ENCODE results near the gene FGF13. TPM values are rescaled to one million over a fixed set of nuclear protein-coding genes. Genes with fewer than 3 reads are reported as not detected.

FGF13 gene
- total and polyA plus RNA-seq, 2 of the 4 experiments (the other 2 are of a cell fraction) = 0.18 TPM; not detected in 1

- H3K4me3 ChIP-seq (ENCODE audit: insufficient read depth, low read depth, low read length) = no peak overlapping the region
- no peaks in the 10 kb centered on the region for H3K36me3 ChIP-seq (ENCODE audit: control insufficient read depth, insufficient read depth, low read length)
- ChIA-PET POLR2A (ENCODE audit: unreplicated experiment) (no interaction called here), CTCF (no interaction called here)
- H3K4me2 ChIP-seq (ENCODE audit: low read depth, low read length) = no peak overlapping the region
- H2AFZ ChIP-seq (replicated peaks; ENCODE audit: low read length, poor library complexity) = no peak overlapping the region
- H4K5ac ChIP-seq (ENCODE audit: low read depth, low read length) = no peak overlapping the region
- H3K4me1 ChIP-seq (ENCODE audit: control insufficient read depth, insufficient read depth, low read length) = no peaks in the 10 kb centered on the region
- no peak for ATAC-seq (ENCODE audit: low read depth)
- no peak overlapping the region for H2BK15ac ChIP-seq (ENCODE audit: low read depth, low read length)
- H3K14ac ChIP-seq (replicated peaks; ENCODE audit: low read depth, low read length) = no peak overlapping the region
- intact Hi-C loops (cut with micrococcal nuclease) (no loop called here), dilution Hi-C loops (cut with HindIII; ENCODE audit: low sequenced_read_pairs, unreplicated experiment) (no loop called here), in situ Hi-C loops (cut with MboI; ENCODE audit: low sequenced_read_pairs) (no loop called here)
- H3K27me3 ChIP-seq (ENCODE audit: control insufficient read depth, insufficient read depth, low read length) = no peaks in the 10 kb centered on the region
- H3K79me1 ChIP-seq (ENCODE audit: low read depth in 1 of 2, low read length in 2 of 2) = no peaks in the 10 kb centered on the region
- no peak overlapping the region for H4K8ac ChIP-seq (ENCODE audit: low read depth in 2 of 2, low read length in 2 of 2)
- H3K9me3 ChIP-seq (ENCODE audit: control insufficient read depth, insufficient read depth, low read length) = no peaks in the 10 kb centered on the region
- no peak overlapping the region for H3K27ac ChIP-seq (ENCODE audit: insufficient read depth, low read length)
- no peak overlapping the region for H2AK5ac ChIP-seq (ENCODE audit: low read depth, low read length)
- no CpG with 5 or more reads among the region's 1 CpG for WGBS, 2 experiments (ENCODE audit: extremely low coverage in 2 of 2, insufficient read length in 1 of 2)
- no peak overlapping the region for H3K56ac ChIP-seq (ENCODE audit: extremely low read depth, insufficient read depth, low read length)
- H2AK9ac ChIP-seq (replicated peaks; ENCODE audit: low read depth, low read length, poor library complexity) = no peak overlapping the region
- no peak overlapping the region for H2BK20ac ChIP-seq (ENCODE audit: low read depth, low read length)
- H4K91ac ChIP-seq (ENCODE audit: insufficient read depth, low read depth, low read length) = no peak overlapping the region
- no peak for DNase-seq
- no peak for TF ChIP-seq MXI1 (IDR thresholded peaks at IDR 0.05; ENCODE audit: borderline replicate concordance, low read depth, low read length)
- TF ChIP-seq SMC3 (IDR thresholded peaks at IDR 0.05; ENCODE audit: low read depth, low read length) = no peak
- no peak for TF ChIP-seq RAD21 (IDR thresholded peaks at IDR 0.05; ENCODE audit: low read length)
- no peak for TF ChIP-seq CEBPB (IDR thresholded peaks at IDR 0.05; ENCODE audit: low read depth, low read length)
- no peak for TF ChIP-seq CHD1 (IDR thresholded peaks at IDR 0.05; ENCODE audit: low read depth, low read length)
- TF ChIP-seq, protein P1, sequence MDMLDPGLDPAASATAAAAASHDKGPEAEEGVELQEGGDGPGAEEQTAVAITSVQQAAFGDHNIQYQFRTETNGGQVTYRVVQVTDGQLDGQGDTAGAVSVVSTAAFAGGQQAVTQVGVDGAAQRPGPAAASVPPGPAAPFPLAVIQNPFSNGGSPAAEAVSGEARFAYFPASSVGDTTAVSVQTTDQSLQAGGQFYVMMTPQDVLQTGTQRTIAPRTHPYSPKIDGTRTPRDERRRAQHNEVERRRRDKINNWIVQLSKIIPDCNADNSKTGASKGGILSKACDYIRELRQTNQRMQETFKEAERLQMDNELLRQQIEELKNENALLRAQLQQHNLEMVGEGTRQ (IDR thresholded peaks at IDR 0.05; ENCODE audit: low read depth, low read length) = no peak
- TF ChIP-seq ELK1 (IDR thresholded peaks at IDR 0.05; ENCODE audit: borderline replicate concordance, low read depth, low read length) = no peak
- TF ChIP-seq POLR2A (IDR thresholded peaks at IDR 0.05; ENCODE audit: low read depth, low read length) = no peak
- no peak for TF ChIP-seq FOS (IDR thresholded peaks at IDR 0.05; ENCODE audit: low read depth, low read length)
- no peak for TF ChIP-seq CTCF (conservative IDR thresholded peaks at IDR 0.05; ENCODE audit: low read depth, low read length)
- no peak for TF ChIP-seq MAZ (IDR thresholded peaks at IDR 0.05; ENCODE audit: borderline replicate concordance, low read depth, low read length)
- no peak for TF ChIP-seq RCOR1 (IDR thresholded peaks at IDR 0.05; ENCODE audit: insufficient replicate concordance, low read length)
- no peak for TF ChIP-seq RFX5 (IDR thresholded peaks at IDR 0.05; ENCODE audit: low read depth, low read length)
- no peak for TF ChIP-seq BHLHE40 (IDR thresholded peaks at IDR 0.05; ENCODE audit: low read depth, low read length)
- TF ChIP-seq NFE2L2 (IDR thresholded peaks at IDR 0.05; ENCODE audit: low read depth, low read length) = no peak
- no peak for TF ChIP-seq MAFK (IDR thresholded peaks at IDR 0.05; ENCODE audit: low read depth, low read length)
- H4K20me1 ChIP-seq (ENCODE audit: insufficient read depth, low read length) = no peaks in the 10 kb centered on the region
- no peak overlapping the region for H2BK120ac ChIP-seq (ENCODE audit: low read depth, low read length)
- H3K23ac ChIP-seq (ENCODE audit: low read depth, low read length) = no peak overlapping the region
- no peaks in the 10 kb centered on the region for H3K9me1 ChIP-seq (ENCODE audit: insufficient read depth, low read length)
- H3K4ac ChIP-seq (ENCODE audit: low read depth, low read length) = no peak overlapping the region
- BruUV-seq (replicated peaks) = no TSS peak
- no peak overlapping the region for H2BK5ac ChIP-seq (ENCODE audit: low read depth, low read length, poor library complexity, severe bottlenecking)
- H3K18ac ChIP-seq (ENCODE audit: low read depth, low read length) = no peak overlapping the region
- H3K9ac ChIP-seq (ENCODE audit: low read depth, low read length) = no peak overlapping the region
Measured at GRCh38 chrX:138718941-138719340, 7.4 kb upstream of the FGF13 start.

Data from IMR-90 (cell line).